CD4-positive, alpha-beta T cell treated with Interleukin-1 beta for 1 hour (primary cell): ENCODE measurements around the gene ZC3H11A.
"Not testable (repeated sequence)": the region's sequence is repeated elsewhere in the genome, so short reads cannot be mapped to it uniquely, and the experiment has no call there.

Experiments
- DNase-seq, 2 donors: peaks; one replicate each; pipeline ENCODE4 v3.0.0-alpha.2; 2020 to 2022

The ZC3H11A gene

DNA sequence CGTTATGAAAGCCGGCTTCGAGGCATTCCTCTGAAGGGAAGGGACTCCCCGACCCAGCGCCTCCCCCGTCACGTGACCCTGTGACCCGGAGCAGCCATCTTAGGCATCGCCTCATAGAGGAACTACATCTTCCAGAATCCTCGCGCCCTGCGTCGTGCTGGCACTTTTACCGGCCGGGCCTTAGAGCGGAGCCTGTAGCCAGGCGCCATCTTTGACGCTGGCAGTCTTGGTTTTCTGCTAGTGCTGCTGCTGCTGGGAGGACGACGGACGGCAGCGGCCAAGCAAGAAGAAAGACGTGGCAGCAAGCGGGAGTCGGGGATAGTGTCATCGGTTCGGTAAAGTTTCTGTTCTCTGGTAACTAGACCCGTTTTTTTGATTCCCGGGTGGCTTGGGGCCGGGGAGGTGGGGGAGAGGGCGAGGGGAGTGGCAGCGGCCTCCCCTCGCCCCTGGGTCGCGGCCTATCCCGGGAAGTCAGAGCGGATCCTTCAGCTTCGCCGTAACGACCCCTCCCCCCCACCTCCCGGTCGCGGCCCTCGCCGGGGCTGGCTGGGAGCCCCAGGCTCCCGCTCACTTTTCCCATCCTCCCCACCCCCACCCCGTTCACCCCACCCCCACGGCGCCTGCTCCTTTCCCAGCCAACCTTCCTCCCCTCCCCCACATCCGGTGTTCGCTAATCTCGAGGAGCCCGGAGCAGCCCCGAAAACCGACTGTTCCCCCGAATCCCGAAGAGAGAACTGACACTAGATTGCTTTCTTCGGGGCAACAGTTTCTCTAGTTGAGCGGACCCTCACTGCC is at the start of gene ZC3H11A, which contains the start of gene ZBED6:
Gene ZC3H11A (plus strand): TSS at position 183 of the 795 bp plus-strand sequence. CDS start 21,448 bp downstream, outside the sequence.
Gene ZBED6 (plus strand): TSS at position 183 of the 795 bp plus-strand sequence. CDS start 1,900 bp downstream, outside the sequence.
- DNase-seq = peak; percentile 99

DNA sequence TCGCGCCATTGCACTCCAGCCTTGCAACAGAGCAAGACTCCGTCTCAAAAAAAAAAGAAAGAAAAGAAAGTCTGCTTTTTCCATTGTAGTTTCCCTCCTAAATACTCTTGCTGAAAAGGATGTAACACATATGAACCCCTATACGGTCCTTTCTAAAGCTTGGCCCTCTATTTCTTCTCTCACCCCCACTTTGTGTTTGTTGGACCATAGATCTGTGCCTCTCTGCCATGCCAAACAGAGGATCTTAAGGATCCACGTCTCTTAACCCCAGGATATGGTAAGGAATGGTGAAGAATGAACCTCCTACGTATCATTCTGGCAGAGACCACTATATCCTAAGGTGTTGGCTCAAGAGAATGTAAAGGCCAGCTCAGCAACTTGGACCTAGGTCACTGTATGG is 49.1 kb upstream of the ZC3H11A start:
- no peak for DNase-seq

GRCh38 chr1:203751051-203751450 is 44.4 kb upstream of the ZC3H11A start:
- DNase-seq = no peak

DNA sequence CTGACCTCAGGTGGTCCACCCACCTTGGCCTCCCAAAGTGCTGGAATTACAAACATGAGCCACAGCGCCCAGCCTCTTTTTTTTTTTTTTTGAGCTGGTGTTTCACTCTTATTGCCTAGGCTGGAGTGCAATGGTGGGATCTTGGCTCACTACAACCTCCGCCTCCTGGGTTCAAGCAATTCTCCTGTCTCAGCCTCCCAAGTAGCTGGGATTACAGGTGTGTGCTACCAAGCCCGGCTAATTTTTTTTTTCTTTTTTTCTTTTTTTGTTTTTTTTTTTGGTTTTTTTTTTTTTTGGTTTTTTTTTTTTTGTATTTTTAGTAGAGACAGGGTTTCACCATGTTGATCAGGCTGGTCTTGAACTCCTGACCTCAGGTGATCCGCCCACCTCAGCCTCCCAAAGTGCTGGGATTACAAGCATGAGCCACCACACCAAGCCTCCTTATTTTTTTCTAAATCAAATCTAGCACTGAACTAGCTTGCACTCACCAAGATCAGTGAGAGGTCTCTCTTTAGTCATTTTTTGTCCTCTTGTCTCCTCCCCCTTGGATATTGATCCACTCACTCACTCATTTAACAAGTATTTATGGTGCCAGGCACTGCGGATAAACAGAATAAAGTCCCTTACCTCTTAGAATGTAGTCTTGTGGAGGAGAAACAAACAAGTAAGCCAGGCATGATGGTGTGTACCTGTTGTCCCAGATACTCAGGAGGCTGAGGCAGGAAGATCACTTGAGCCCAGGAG is 43.6 kb upstream of the ZC3H11A start:
- not testable (repeated sequence) for DNase-seq

- DNase-seq = peak in 1 of 2 donors; percentile 31
These were observed 41.0 kb upstream of the ZC3H11A start for GRCh38 chr1:203754455-203754864.

DNA sequence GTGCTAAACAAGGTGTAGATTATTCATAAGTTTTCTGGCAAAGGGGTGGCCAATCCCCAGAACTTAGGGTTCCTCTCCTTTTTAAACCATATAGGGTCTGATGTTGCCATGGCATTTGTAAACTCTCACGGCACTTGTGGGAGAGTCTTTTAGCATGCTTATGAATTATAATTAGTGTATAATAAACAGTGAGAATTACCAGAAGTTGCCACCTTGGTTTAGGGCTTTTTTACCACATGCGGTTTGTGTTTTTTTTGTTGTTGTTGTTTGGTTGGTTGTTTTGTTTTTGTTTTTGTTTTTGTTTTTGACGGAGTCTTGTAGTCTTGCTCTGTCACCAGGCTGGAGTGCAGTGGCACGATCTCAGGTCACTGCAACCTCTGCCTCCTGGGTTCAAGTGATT is 39.4 kb upstream of the ZC3H11A start:
- no peak for DNase-seq

- not testable (repeated sequence) for DNase-seq
These were observed 36.7 kb upstream of the ZC3H11A start for GRCh38 chr1:203758749-203759148.

GRCh38 chr1:203760506-203760905 is 34.9 kb upstream of the ZC3H11A start:
- no peak for DNase-seq

- DNase-seq = not testable (repeated sequence)
These were observed 33.5 kb upstream of the ZC3H11A start for GRCh38 chr1:203761958-203762357.

DNA sequence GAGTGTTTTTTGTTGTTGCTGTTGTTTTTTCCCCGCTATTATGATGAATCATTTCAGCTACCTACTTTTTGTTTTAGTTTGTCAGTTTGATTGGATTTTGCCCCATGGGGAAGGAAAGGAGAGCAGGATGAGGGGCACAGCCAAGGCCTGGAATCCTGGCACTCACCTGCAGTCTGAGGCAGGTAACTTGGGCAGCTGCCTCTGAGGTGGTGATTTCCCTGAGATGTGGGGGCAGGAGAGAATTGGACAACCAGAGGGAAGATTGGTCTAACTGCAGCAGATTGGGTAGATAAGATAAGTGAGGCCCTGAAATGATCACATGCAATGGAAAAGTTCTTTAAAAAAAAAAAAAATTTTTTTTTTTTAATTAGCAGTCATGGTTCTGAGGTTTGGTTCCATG is 31.9 kb upstream of the ZC3H11A start:
- DNase-seq = no peak

- DNase-seq = no peak
These were observed 31.1 kb upstream of the ZC3H11A start for GRCh38 chr1:203764105-203765028.

GRCh38 chr1:203765029-203765837 is 30.2 kb upstream of the ZC3H11A start, which contains the start of gene LAX1:
Gene LAX1, plus strand, starts transcription at chr1:203765183. Its CDS starts 383 bp downstream, at chr1:203765566.
- peak; percentile 72 to 84 for DNase-seq

GRCh38 chr1:203768256-203768655 is 27.2 kb upstream of the ZC3H11A start:
- DNase-seq = no peak

DNA sequence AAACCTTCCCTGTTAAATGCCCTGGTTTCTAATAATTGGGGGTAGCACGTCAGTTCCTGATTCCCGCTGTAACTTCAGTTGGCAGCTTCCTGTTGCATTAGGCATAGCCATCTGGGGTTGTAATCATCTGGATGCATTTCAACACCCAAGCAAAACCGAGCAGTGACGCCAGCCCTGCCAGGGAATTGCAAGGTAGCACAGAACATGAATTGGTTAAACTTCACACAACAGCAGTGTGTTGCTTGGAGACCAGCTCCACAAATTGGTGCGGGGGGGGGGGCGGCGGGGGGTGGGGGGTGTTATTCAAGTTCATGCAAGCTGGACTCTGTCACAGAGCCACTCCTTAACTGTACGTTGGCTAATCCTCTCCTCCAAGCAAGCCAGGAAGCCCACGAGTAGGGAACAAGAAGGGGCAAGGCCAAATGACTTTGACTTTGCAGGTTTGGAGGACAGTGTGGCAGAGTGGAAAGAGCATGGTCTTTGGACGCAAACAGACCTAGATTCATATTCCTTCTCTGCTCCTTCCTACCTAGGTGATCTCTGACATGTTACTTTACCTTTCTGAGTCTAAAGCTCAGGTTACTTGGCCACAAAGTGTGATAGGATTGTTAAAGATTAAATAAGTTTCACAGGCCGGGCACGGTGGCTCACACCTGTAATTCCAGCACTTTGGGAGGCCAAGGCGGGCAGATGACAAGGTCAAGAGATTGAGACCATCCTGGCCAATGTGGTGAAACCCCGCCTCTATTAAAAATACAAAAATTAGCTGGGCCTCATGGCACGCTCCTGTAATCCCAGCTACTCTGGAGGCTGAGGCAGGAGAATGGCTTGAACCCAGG is 25.7 kb upstream of the ZC3H11A start:
- peak in 1 of 2 donors; percentile 79 for DNase-seq

DNA sequence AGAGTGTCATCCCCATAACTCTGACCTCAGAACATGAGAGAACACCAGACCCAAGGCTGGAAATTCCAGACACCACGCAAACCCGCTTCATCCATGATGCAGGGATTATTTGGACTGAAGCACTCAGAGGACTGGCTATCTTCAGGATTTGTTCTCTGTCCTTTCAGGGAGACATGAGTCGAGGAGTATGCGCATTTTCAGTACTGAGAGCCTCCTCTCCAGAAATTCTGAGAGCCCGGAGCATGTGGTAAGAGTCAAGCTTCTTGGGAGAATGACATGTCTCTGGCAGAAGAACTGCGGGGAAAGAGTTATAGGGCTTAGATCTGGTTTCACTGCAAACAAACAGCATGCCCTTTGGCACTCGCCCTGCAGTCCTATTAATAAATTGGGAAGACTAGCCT is 23.5 kb upstream of the ZC3H11A start:
- DNase-seq = no peak

GRCh38 chr1:203772836-203773235 is 22.6 kb upstream of the ZC3H11A start:
- no peak for DNase-seq

GRCh38 chr1:203776636-203777035 is 18.8 kb upstream of the ZC3H11A start:
- DNase-seq = peak in 1 of 2 donors; percentile 22

DNA sequence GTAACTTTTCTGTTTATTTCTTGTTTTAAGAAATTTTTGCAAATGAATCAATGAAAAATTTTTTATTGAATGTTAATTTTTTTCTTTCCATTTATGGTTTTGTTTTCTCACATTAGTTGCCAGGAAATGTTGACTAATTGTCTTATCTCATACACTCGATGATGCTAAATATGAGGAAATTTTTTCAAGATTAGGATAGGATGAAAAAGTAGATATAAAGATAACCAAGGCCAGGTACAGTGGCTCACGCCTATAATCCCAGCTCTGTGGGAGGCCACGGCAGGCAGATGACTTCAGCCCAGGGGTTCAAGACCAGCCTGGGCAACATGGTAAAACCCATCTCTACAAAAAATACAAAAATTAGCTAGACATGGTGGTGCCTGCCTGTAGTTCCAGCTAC is 17.8 kb upstream of the ZC3H11A start:
- DNase-seq = no peak

DNA sequence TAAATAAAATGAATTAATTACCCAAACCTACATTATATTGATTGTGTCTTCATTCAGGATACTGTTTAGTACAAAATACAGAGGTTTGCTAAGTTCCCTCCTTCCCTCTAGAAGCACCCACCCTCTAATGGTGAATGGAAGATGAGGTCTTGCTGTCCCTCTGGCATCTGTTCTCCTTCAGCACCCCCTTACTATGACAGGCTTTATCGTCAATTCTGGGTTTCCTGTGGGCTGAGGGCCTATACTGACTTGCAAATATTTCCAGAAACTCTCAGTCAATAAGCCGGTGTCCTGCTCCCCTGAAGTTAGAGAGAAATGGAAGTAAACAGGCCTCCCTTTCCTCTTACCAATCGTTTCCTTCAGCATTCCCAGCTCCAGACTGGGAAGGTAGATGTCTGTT is 17.3 kb upstream of the ZC3H11A start:
- DNase-seq = no peak

- no peak for DNase-seq
These were observed 16.6 kb upstream of the ZC3H11A start for GRCh38 chr1:203778789-203779188.

- no peak for DNase-seq
These were observed 13.5 kb upstream of the ZC3H11A start for GRCh38 chr1:203781962-203782361.
